Activated CD8-positive, alpha-beta T cell treated with anti-CD3 and anti-CD28 coated beads, Interleukin-2, amount 10 ng/mL, durations not matched to agents 7 days and 5 days (primary cell): ENCODE measurements around the gene TNK1. TPM values are rescaled to one million over a fixed set of nuclear protein-coding genes. Genes with fewer than 3 reads are reported as not detected.

ENCODE experiments used
- ATAC-seq: fragments of 150-1000 bp; cut with Tn5 transposase; one replicate; pipeline ENCODE4 v1.10.0; 2021; ENCODE audit warnings: moderate library complexity
- CTCF ChIA-PET: fragments of 350-600 bp; sonication (Branson Sonifier 250); formaldehyde crosslinking; loops from one replicate; lab custom pipeline; 2021; ENCODE audit warnings: antibody characterized with exemption; lab: Charles Lee
- POLR2A ChIA-PET: fragments of 350-600 bp; sonication (Branson Sonifier 250); formaldehyde crosslinking; loops from one replicate; lab custom pipeline; 2021; ENCODE audit warnings: antibody characterized with exemption; lab: Charles Lee
- DNase-seq: peaks from one replicate; pipeline ENCODE4 v3.0.0-alpha.2; 2020
- H3K27ac Mint-ChIP-seq: one replicate; pipeline ENCODE4 v1.8.0; 2021; ENCODE audit warnings: mild to moderate bottlenecking, mixed read lengths
- H3K27me3 Mint-ChIP-seq: one replicate; pipeline ENCODE4 v1.8.0; 2021; ENCODE audit warnings: low read depth, mixed read lengths
- H3K36me3 Mint-ChIP-seq: one replicate; pipeline ENCODE4 v1.8.0; 2021; ENCODE audit warnings: low read depth, mixed read lengths
- H3K4me1 Mint-ChIP-seq: one replicate; pipeline ENCODE4 v1.8.0; 2021; ENCODE audit warnings: low read depth, mixed read lengths
- H3K4me3 Mint-ChIP-seq: one replicate; pipeline ENCODE4 v1.8.0; 2021; ENCODE audit warnings: mild to moderate bottlenecking, mixed read lengths
- H3K9me3 Mint-ChIP-seq: one replicate; pipeline ENCODE4 v1.8.0; 2022; ENCODE audit warnings: mixed read lengths; ENCODE audit not compliant: insufficient read depth
- total RNA-seq, 2 experiments: library from RNA; stranded (reverse); gene quantifications; one replicate each; pipeline ENCODE4 v1.2.3, GENCODE V29; 2021

Gene TNK1
- total RNA-seq, 2 experiments from 2014 or later: 2.1 to 2.6 TPM

DNA sequence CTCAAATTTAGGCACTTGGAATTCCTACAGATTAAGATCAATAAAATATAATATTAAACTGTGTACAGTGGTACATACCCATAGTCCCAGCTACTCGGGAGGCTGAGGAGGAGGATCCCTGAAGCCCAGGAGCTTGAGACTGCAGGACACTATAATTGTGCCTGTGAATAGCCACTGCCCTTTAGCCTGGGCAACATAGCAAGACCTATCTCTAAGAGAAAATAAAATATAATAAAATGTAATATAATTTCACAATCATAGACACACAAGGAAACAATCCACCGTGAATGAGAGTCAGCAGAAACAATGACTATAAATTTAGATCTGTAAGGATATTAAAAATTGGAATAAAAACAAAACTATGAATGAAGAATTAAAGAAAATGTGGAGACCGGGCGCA is 10.0 kb upstream of the TNK1 start:
- no peaks in the 10 kb centered on the region for H3K9me3 Mint-ChIP-seq
- peaks cover 2% of the 10 kb centered on the region for H3K27me3 Mint-ChIP-seq
- no peak overlapping the region for H3K4me3 Mint-ChIP-seq
- no peaks in the 10 kb centered on the region for H3K4me1 Mint-ChIP-seq
- no peaks in the 10 kb centered on the region for H3K36me3 Mint-ChIP-seq
- DNase-seq (no peak), ATAC-seq (no peak)
- POLR2A ChIA-PET: interaction anchor here (0.7 kb wide), 1 partner anchor 106 kb away, joined by 3 read pairs; no protein-coding TSS in a partner anchor
- CTCF ChIA-PET: interaction anchor here (2.2 kb wide), 1 partner anchor 15 kb away, joined by 10 read pairs; no protein-coding TSS in a partner anchor
- H3K27ac Mint-ChIP-seq: no peak overlapping the region

DNA sequence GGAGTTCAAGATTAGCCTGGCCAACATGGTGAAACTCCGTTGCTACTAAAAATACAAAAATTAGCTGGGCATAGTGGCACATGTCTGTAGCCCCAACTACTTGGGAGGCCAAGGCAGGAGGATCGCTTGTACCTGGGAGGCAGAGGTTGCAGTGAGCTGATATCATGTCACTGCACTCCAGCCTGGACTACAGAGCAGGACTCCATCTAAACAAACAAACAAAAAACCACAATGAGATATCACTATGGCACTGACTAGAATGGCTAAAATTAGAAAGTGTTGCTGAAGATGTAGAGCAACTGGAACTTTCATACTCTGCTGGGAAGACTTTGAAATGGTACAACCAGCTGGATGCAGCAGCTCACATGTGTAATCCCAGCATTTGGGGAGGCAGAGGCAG is 6.5 kb upstream of the TNK1 start:
- ATAC-seq: no peak
- ChIA-PET CTCF (interaction anchor here (1.0 to 1.6 kb wide), 2 partner anchors 13 to 19 kb away, joined by 3 to 7 read pairs; no protein-coding TSS in a partner anchor), POLR2A (no interaction called here)
- no peak overlapping the region for H3K4me3 Mint-ChIP-seq
- no peak for DNase-seq
- peaks cover 12% of the 10 kb centered on the region for H3K27me3 Mint-ChIP-seq
- H3K9me3 Mint-ChIP-seq: no peaks in the 10 kb centered on the region
- no peak overlapping the region for H3K27ac Mint-ChIP-seq
- no peaks in the 10 kb centered on the region for H3K36me3 Mint-ChIP-seq
- H3K4me1 Mint-ChIP-seq: no peaks in the 10 kb centered on the region

DNA sequence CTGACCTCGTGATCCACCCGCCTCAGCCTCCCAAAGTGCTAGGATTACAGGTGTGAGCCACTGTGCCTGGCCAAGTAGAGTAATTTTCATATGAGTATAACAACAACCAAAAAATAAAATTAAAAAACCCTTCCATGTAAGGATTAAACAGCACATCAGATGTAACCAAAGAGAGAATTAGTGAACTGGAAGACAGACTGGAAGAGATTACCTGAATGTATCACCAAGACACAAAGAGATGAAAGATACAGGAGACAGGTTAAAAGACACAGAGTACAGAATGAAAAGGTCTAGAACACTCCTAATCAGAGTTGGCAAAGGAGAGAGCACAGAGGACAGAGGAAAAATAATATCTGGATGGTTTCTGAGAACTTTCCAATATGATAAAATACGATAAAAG is 1.8 kb upstream of the TNK1 start:
- peaks cover 39% of the 10 kb centered on the region for H3K27me3 Mint-ChIP-seq
- ChIA-PET CTCF (no interaction called here), POLR2A (no interaction called here)
- no peak for ATAC-seq
- no peak overlapping the region for H3K27ac Mint-ChIP-seq
- DNase-seq: no peak
- H3K4me1 Mint-ChIP-seq: peaks cover 2% of the 10 kb centered on the region
- H3K4me3 Mint-ChIP-seq: no peak overlapping the region
- H3K36me3 Mint-ChIP-seq: no peaks in the 10 kb centered on the region
- H3K9me3 Mint-ChIP-seq: no peaks in the 10 kb centered on the region

DNA sequence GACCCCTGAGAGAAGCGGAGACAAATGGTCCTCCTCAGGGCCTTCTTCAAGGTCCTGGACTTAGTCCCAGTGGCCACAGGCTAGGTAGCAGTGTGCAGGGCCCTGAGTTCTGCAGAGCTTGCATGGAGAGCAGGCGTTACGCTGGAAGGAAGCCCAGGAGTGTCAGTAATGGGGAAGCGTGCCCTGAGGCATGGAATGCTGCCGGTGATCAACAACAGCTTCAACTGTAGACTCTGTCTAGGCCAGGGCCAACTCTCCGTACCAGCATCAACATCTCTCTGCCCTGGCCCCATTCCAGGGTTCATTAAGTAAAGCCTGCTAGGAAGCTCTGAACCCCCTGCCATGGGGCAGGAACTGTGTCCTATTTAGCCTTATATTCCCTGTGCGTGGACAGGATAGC is 568 bp upstream of the TNK1 start:
- Mint-ChIP-seq H3K27me3 (peaks cover 39% of the 10 kb centered on the region), H3K4me3 (no peak overlapping the region), H3K27ac (no peak overlapping the region), H3K9me3 (no peaks in the 10 kb centered on the region), H3K4me1 (peaks cover 8% of the 10 kb centered on the region), H3K36me3 (no peaks in the 10 kb centered on the region)
- CTCF ChIA-PET: no interaction called here
- ATAC-seq (no peak), DNase-seq (no peak)
- POLR2A ChIA-PET: no interaction called here

DNA sequence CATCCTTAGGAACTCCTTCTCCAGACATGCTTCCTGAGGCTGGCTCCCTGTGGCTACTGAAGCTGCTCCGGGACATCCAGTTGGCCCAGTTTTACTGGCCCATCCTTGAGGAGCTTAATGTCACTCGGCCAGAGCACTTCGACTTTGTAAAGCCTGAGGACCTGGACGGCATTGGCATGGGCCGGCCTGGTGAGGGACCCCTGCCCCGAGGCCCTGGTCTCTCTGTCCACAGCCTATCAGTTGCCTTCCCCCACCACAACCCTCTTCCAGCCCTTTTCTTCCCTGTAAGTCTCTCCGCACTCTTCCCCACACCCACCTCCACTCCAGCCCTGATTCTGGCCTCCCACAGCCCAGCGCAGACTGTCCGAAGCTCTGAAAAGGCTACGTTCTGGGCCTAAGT is 2.0 kb downstream of the TNK1 start:
- H3K9me3 Mint-ChIP-seq: no peaks in the 10 kb centered on the region
- DNase-seq (no peak), ATAC-seq (no peak)
- peaks cover 8% of the 10 kb centered on the region for H3K4me1 Mint-ChIP-seq
- H3K27ac Mint-ChIP-seq: no peak overlapping the region
- no peaks in the 10 kb centered on the region for H3K36me3 Mint-ChIP-seq
- CTCF ChIA-PET: interaction anchor here (1.1 to 1.8 kb wide), 4 partner anchors 29 to 177 kb away, joined by 3 to 6 read pairs (median 4); no protein-coding TSS in a partner anchor
- peak overlapping the region; percentile 27 for H3K4me3 Mint-ChIP-seq
- peaks cover 33% of the 10 kb centered on the region for H3K27me3 Mint-ChIP-seq
- POLR2A ChIA-PET: no interaction called here

DNA sequence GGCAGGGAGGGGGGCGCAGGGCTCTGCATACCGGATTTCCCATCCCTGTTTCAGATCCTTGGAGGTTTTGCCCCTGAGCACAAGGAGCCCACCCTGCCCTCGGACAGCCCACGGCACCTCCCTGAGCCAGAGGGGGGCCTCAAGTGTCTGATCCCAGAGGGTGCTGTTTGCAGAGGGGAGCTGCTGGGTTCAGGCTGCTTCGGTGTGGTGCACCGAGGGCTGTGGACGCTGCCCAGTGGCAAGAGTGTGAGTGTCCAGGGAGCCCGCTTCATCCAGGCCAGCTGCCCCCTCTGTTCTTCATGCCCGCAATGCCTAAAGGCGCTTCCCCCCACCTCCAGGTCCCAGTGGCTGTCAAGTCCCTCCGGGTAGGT is 2.5 kb downstream of the TNK1 start:
- H3K27me3 Mint-ChIP-seq: peaks cover 33% of the 10 kb centered on the region

DNA sequence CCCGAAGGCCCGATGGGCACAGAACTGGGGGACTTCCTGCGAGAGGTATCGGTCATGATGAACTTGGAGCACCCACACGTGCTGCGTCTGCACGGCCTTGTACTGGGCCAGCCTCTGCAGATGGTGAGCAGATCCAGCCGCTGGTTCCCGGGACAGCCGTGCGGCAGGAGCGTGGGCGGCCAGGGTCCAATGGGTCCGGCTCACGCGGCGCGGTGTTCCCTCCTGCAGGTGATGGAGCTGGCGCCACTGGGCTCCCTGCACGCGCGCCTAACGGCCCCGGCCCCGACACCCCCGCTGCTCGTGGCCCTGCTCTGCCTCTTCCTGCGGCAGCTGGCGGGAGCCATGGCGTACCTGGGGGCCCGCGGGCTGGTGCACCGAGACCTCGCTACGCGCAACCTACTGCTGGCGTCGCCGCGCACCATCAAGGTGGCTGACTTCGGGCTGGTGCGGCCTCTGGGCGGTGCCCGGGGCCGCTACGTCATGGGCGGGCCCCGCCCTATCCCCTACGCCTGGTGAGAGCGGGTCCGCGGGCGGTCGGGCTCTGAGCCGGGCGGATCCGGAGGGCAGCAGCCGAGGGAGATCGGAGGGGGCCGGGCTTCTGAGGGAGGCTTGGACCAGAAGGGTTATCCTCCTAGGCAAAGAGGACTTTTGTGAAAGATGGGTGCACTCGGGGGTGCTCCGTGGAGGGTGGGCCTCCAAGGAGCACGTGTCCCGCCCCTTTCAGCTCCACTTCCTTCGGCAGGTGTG is 3.0 kb downstream of the TNK1 start:
- CTCF ChIA-PET: interaction anchor here (0.8 to 1.9 kb wide), 6 partner anchors 27 to 177 kb away, joined by 3 to 6 read pairs (median 4); no protein-coding TSS in a partner anchor
- POLR2A ChIA-PET: interaction anchor here (0.6 to 1.5 kb wide), 6 partner anchors 20 to 134 kb away, joined by 3 to 5 read pairs (median 4); partner anchors contain the start of genes FGF11, POLR2A and TMEM256
- ATAC-seq: peak; percentile 98
- Mint-ChIP-seq H3K4me3 (peak overlapping the region; percentile 75), H3K4me1 (peaks cover 8% of the 10 kb centered on the region), H3K9me3 (no peaks in the 10 kb centered on the region), H3K27ac (peak overlapping the region; percentile 87), H3K27me3 (peaks cover 33% of the 10 kb centered on the region), H3K36me3 (peaks cover under 1% of the 10 kb centered on the region)
- DNase-seq: peak; percentile 82

More for the DNA sequence above, 2.5 kb downstream of the TNK1 start:
- Mint-ChIP-seq H3K27ac (no peak overlapping the region), H3K4me1 (peaks cover 8% of the 10 kb centered on the region), H3K36me3 (no peaks in the 10 kb centered on the region), H3K4me3 (no peak overlapping the region), H3K9me3 (no peaks in the 10 kb centered on the region)
- CTCF ChIA-PET: interaction anchor here (1.3 to 1.9 kb wide), 4 partner anchors 30 to 177 kb away, joined by 3 to 6 read pairs (median 5); no protein-coding TSS in a partner anchor
- DNase-seq (no peak), ATAC-seq (no peak)
- POLR2A ChIA-PET: interaction anchor here (1.0 to 1.5 kb wide), 3 partner anchors 23 to 101 kb away, joined by 3 to 5 read pairs (median 4); partner anchors contain the start of genes FGF11 and POLR2A

DNA sequence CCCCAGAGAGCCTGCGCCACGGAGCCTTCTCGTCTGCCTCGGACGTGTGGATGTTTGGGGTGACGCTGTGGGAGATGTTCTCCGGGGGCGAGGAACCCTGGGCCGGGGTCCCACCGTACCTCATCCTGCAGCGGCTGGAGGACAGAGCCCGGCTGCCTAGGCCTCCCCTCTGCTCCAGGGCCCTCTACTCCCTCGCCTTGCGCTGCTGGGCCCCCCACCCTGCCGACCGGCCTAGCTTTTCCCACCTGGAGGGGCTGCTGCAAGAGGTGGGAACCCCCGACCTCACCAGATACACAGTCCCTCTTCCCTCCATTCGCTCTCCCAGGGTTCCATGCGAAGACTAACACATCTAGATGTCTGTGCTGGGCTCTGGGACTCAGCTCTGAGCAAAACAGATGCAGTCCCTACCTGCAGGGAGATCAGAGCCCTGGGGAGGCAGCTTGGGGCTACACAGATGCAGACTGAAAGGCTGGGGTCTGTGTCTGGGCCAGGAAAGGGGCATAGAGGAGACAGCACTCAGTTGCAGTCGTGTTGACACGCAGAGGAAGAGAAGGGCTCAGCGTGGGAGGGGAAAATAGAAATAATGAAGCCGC is 3.7 kb downstream of the TNK1 start:
- H3K9me3 Mint-ChIP-seq: no peaks in the 10 kb centered on the region
- peak overlapping the region; percentile 75 for H3K4me3 Mint-ChIP-seq
- H3K4me1 Mint-ChIP-seq: peaks cover 10% of the 10 kb centered on the region
- DNase-seq (no peak), ATAC-seq (no peak)
- H3K27me3 Mint-ChIP-seq: peaks cover 27% of the 10 kb centered on the region
- CTCF ChIA-PET: interaction anchor here (0.8 to 2.0 kb wide), 6 partner anchors 28 to 176 kb away, joined by 3 to 7 read pairs (median 4); no protein-coding TSS in a partner anchor
- H3K36me3 Mint-ChIP-seq: peaks cover 7% of the 10 kb centered on the region
- POLR2A ChIA-PET: interaction anchor here (0.7 to 1.5 kb wide), 5 partner anchors 19 to 135 kb away, joined by 3 to 5 read pairs (median 4); partner anchors contain the start of genes FGF11, POLR2A and TMEM256
- peak overlapping the region; percentile 87 for H3K27ac Mint-ChIP-seq

DNA sequence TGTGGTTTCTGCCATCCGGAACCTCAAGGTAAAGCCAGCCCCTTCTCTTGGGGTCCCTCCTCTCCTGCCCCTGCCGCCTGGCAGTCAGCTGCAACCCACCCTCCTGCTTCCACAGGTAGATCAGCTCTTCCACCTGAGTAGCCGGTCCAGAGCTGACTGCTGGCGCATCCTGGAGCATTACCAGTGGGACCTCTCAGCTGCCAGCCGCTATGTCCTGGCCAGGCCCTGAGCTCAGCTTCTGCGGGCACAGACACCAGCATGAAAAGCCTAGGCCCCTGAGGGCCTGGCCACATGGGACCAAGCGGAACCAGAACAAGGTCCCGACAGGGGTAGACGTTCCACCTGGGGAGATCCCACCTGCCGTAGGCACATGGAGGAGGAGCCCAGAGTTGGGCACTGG is 8.0 kb downstream of the TNK1 start:
- Mint-ChIP-seq H3K27ac (no peak overlapping the region), H3K36me3 (peaks cover 33% of the 10 kb centered on the region), H3K4me3 (no peak overlapping the region), H3K9me3 (no peaks in the 10 kb centered on the region), H3K27me3 (no peaks in the 10 kb centered on the region), H3K4me1 (peaks cover 25% of the 10 kb centered on the region)
- POLR2A ChIA-PET: interaction anchor here (1.1 kb wide), 1 partner anchor 11 kb away, joined by 3 read pairs; no protein-coding TSS in a partner anchor
- ATAC-seq (no peak), DNase-seq (no peak)
- CTCF ChIA-PET: no interaction called here

DNA sequence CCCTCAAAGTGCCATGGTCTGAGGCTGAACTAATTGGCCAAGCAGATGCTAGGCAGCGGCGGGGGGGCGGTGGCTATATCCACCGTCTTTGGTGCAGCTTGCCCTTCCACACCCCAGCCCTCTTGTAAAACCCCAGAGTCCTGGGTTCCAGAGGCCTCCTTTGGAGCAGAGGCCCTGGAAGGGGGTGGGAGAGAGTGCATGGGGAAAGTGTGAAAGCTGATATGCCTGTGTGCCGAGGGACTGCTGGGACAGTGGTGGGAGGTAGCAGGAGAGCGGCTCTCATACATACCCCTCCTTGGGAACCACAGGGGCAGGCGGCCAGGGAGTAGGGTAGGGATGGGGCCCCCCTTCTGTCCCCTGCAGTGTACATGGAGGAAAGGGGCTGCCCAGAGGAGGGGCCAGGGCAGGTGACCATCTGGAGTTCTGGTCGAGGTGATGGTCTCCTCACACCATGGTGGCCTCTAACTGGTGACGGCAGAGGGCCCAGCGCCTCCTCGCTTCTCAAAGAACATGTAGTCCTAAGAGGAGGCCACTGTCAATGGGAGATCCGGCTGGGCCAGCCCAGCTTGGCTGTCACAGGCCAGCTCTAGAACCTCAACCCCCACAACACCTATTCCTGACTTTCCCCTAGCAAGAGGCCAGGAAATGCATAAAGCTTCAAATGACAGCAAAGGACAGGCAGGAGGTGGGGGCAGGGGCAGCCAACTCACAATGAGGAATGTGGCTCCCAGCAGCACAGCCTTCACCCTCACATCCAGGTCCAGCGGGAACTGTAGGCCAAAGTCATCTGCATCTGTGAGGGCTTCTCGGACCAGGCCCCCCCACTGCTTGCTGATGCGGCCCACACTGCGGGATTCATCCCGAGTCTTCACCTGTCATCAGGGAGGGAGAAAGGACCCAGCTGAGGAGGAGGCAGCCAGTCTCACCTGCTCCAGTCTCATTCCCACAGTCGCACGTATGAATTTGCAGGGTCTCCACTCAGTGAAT is 9.3 kb downstream of the TNK1 start:
- ATAC-seq: no peak
- ChIA-PET POLR2A (no interaction called here), CTCF (interaction anchor here (1.4 kb wide), 1 partner anchor 297 kb away, joined by 3 read pairs; the partner anchor contains the start of gene TP53)
- Mint-ChIP-seq H3K36me3 (peaks cover 33% of the 10 kb centered on the region), H3K4me1 (peaks cover 26% of the 10 kb centered on the region), H3K27ac (no peak overlapping the region), H3K9me3 (no peaks in the 10 kb centered on the region), H3K27me3 (no peaks in the 10 kb centered on the region), H3K4me3 (no peak overlapping the region)
- no peak for DNase-seq

DNA sequence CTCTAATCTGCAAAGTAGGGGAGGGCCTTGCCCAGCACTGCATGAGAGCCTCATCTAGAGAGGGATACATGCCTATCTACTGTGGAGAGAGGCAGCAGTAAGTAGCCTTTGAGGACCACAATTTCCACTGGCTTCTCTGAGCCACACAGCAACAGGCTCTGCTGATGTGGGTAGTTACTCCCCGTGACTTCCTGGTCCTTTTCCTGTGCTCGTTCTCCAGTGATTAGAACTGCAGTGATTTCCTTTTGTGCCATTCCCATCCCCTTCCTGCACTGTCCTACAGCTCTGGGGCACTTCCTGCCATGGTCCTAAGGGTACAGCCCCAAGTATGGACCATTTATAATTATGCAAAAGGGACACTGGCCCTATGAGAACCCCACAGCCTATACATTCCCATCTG is 10.4 kb downstream of the TNK1 start:
- H3K4me1 Mint-ChIP-seq: peaks cover 26% of the 10 kb centered on the region
- H3K27me3 Mint-ChIP-seq: no peaks in the 10 kb centered on the region
- ChIA-PET CTCF (no interaction called here), POLR2A (no interaction called here)
- DNase-seq: no peak
- ATAC-seq: no peak
- no peak overlapping the region for H3K4me3 Mint-ChIP-seq
- H3K36me3 Mint-ChIP-seq: peaks cover 33% of the 10 kb centered on the region
- H3K9me3 Mint-ChIP-seq: no peaks in the 10 kb centered on the region
- H3K27ac Mint-ChIP-seq: no peak overlapping the region
